Motor neuron (in vitro differentiated cells): ENCODE results near the gene LYPLAL1. TPM values are rescaled to one million over a fixed set of nuclear protein-coding genes. Genes with fewer than 3 reads are reported as not detected.

Experiments
- ATAC-seq, 8 experiments: fragments of 200-7000 bp; cut with Tn5 transposase; replicated peaks in 6 of 8; 2 replicates each; pipeline ENCODE4 v1.8.0; 2021; ENCODE audit warnings: mild to moderate bottlenecking in 8 of 8, moderate library complexity in 8 of 8
- H3K27ac ChIP-seq, 2 donors: fragments of 250-450 bp; sonication (Bioruptor Pico); 2 replicates each; pipeline ENCODE4 v1.9.0; 2021; ENCODE audit warnings: antibody characterized with exemption in 2 of 2, mild to moderate bottlenecking in 2 of 2, moderate library complexity in 1 of 2
- H3K4me1 ChIP-seq, 2 donors: fragments of 250-450 bp; sonication (Bioruptor Pico); replicated peaks in 1 of 2; 2 replicates each; pipeline ENCODE4 v1.6.1; 2021; ENCODE audit warnings: antibody characterized with exemption in 2 of 2, mild to moderate bottlenecking in 2 of 2, moderate library complexity in 1 of 2
- H3K4me3 ChIP-seq, 5 donors: fragments of 250-450 bp; sonication (Bioruptor Pico); 2 replicates each; pipeline ENCODE4 v1.9.0; 2021; ENCODE audit warnings: antibody characterized with exemption in 5 of 5, mild to moderate bottlenecking in 5 of 5, moderate library complexity in 4 of 5
- WGBS, 10 experiments: fragments of 450-650 bp; shearing (Covaris generic); methylation state at CpG; one replicate each; pipeline ENCODE4 v1.0.0; 2022; 5-methylcytosine and 5-hydroxymethylcytosine counted together
- in situ Hi-C, 9 experiments: fragments of 400-800 bp; cut with MboI; loops; one replicate each; pipeline ENCODE4 v1.15.0; 2021; ENCODE audit warnings: low sequenced_read_pairs in 9 of 9, low pct_unique_long_range_greater_than_20kb in 2 of 9; ENCODE audit not compliant: unreplicated experiment in 9 of 9
- total RNA-seq, 8 experiments: library from RNA; unstranded; fragments of 300-600 nt; gene quantifications; 2 replicates each; pipeline versions ENCODE4 v1.2.3 to v1.2.4, GENCODE V29; 2022

Gene LYPLAL1
- 10 to 100 TPM; 20.0 to 51.0 (median 41.2) TPM for total RNA-seq

- Histone ChIP-seq H3K27ac (peak within 1 kb of the TSS; percentile 80 to 87), H3K4me1 (peaks cover 6 to 15% of the 10 kb centered on the region in 2 donors), H3K4me3 (peak within 1 kb of the TSS; percentile 59 to 94 (median 77))
- ATAC-seq: peak; percentile 87 to 98 (median 96)
- 0 to 4% (median 0%) methylated on average over 1 to 29 of the region's 48 CpGs; no CpG with 5 or more reads in 1 of the 10 experiments for WGBS, 10 experiments
- in situ Hi-C loops: no loop called here
Measured at GRCh38 chr1:219173758-219174459, at the start of gene LYPLAL1. Gene LYPLAL1 (plus strand): TSS chr1:219173878. CDS start chr1:219173891, 13 bp downstream.

GRCh38 chr1:219124163-219124562 is 49.5 kb upstream of the LYPLAL1 start:
- H3K4me1 ChIP-seq: peaks cover 3 to 9% of the 10 kb centered on the region in 2 donors
- in situ Hi-C loops: no loop called here
- no peak overlapping the region for H3K27ac ChIP-seq
- no peak overlapping the region for H3K4me3 ChIP-seq
- no peak for ATAC-seq
- WGBS, 10 experiments: 77 to 100% (median 92%) methylated on average over 1 to 5 of the region's 5 CpGs; no CpG with 5 or more reads in 2 of the 10 experiments

GRCh38 chr1:219125342-219125741 is 48.3 kb upstream of the LYPLAL1 start:
- in situ Hi-C loops: no loop called here
- Histone ChIP-seq H3K4me1 (peaks cover 3 to 9% of the 10 kb centered on the region in 2 donors), H3K27ac (no peak overlapping the region), H3K4me3 (no peak overlapping the region)
- WGBS, 10 experiments: 91 to 100% (median 100%) methylated on average over 1 to 4 of the region's 4 CpGs; no CpG with 5 or more reads in 3 of the 10 experiments
- no peak for ATAC-seq

GRCh38 chr1:219126377-219126776 is 47.3 kb upstream of the LYPLAL1 start:
- 49 to 96% (median 81%) methylated on average over 1 to 2 of the region's 2 CpGs; no CpG with 5 or more reads in 2 of the 10 experiments for WGBS, 10 experiments
- H3K4me1 ChIP-seq: peaks cover 0 to under 1% of the 10 kb centered on the region in 2 donors
- peak in 1 of 8 experiments; percentile 42 for ATAC-seq
- in situ Hi-C loops: no loop called here
- H3K27ac ChIP-seq: no peak overlapping the region
- no peak overlapping the region for H3K4me3 ChIP-seq

- Histone ChIP-seq H3K27ac (no peak overlapping the region), H3K4me1 (no peaks in the 10 kb centered on the region), H3K4me3 (no peak overlapping the region)
- in situ Hi-C loops: no loop called here
- WGBS, 10 experiments: 74 to 100% (median 93%) methylated on average over 1 to 2 of the region's 2 CpGs; no CpG with 5 or more reads in 2 of the 10 experiments
- ATAC-seq: no peak
Measured at GRCh38 chr1:219128957-219129356, 44.7 kb upstream of the LYPLAL1 start.

GRCh38 chr1:219130366-219130935 is 43.2 kb upstream of the LYPLAL1 start:
- Histone ChIP-seq H3K27ac (no peak overlapping the region), H3K4me3 (no peak overlapping the region), H3K4me1 (no peaks in the 10 kb centered on the region)
- in situ Hi-C loops: no loop called here
- ATAC-seq: no peak
- 65 to 100% (median 100%) methylated on average over 1 of the region's 1 CpG; no CpG with 5 or more reads in 2 of the 10 experiments for WGBS, 10 experiments

- ATAC-seq: no peak
- no peaks in the 10 kb centered on the region for H3K4me1 ChIP-seq
- 70 to 100% (median 90%) methylated on average over 1 of the region's 1 CpG; no CpG with 5 or more reads in 2 of the 10 experiments for WGBS, 10 experiments
- in situ Hi-C loops: no loop called here
- H3K27ac ChIP-seq: no peak overlapping the region
- no peak overlapping the region for H3K4me3 ChIP-seq
Measured at GRCh38 chr1:219132939-219133338, 40.7 kb upstream of the LYPLAL1 start.

GRCh38 chr1:219138747-219139146 is 34.9 kb upstream of the LYPLAL1 start:
- H3K27ac ChIP-seq: no peak overlapping the region
- ATAC-seq: no peak
- H3K4me3 ChIP-seq: no peak overlapping the region
- in situ Hi-C loops: no loop called here
- no peaks in the 10 kb centered on the region for H3K4me1 ChIP-seq
- 64 to 100% (median 87%) methylated on average over 2 to 3 of the region's 3 CpGs for WGBS, 10 experiments

GRCh38 chr1:219140303-219140877 is 33.3 kb upstream of the LYPLAL1 start:
- 0 to 50% (median 42%) methylated on average over 1 to 2 of the region's 2 CpGs for WGBS, 10 experiments
- in situ Hi-C loops: no loop called here
- Histone ChIP-seq H3K4me3 (no peak overlapping the region), H3K4me1 (no peaks in the 10 kb centered on the region), H3K27ac (no peak overlapping the region)
- ATAC-seq: no peak

- WGBS, 10 experiments: 89 to 100% (median 100%) methylated on average over 1 of the region's 1 CpG
- Histone ChIP-seq H3K4me3 (no peak overlapping the region), H3K4me1 (no peaks in the 10 kb centered on the region), H3K27ac (no peak overlapping the region)
- ATAC-seq: no peak
- in situ Hi-C loops: no loop called here
Measured at GRCh38 chr1:219143735-219144134, 29.9 kb upstream of the LYPLAL1 start.

- no peak for ATAC-seq
- in situ Hi-C loops: no loop called here
- 38 to 89% (median 71%) methylated on average over 1 to 2 of the region's 2 CpGs; no CpG with 5 or more reads in 2 of the 10 experiments for WGBS, 10 experiments
- Histone ChIP-seq H3K27ac (no peak overlapping the region), H3K4me3 (no peak overlapping the region), H3K4me1 (no peaks in the 10 kb centered on the region)
Measured at GRCh38 chr1:219144658-219145315, 28.9 kb upstream of the LYPLAL1 start.

- in situ Hi-C loops: no loop called here
- H3K4me1 ChIP-seq: no peaks in the 10 kb centered on the region
- H3K4me3 ChIP-seq: no peak overlapping the region
- H3K27ac ChIP-seq: no peak overlapping the region
- no peak for ATAC-seq
- 80 to 100% (median 100%) methylated on average over 1 of the region's 1 CpG; no CpG with 5 or more reads in 4 of the 10 experiments for WGBS, 10 experiments
Measured at GRCh38 chr1:219147571-219148019, 26.1 kb upstream of the LYPLAL1 start.

GRCh38 chr1:219149009-219149577 is 24.6 kb upstream of the LYPLAL1 start:
- no peaks in the 10 kb centered on the region for H3K4me1 ChIP-seq

More at GRCh38 chr1:219149009-219149577, 24.6 kb upstream of the LYPLAL1 start:
- in situ Hi-C loops: no loop called here
- no peak for ATAC-seq
- H3K4me3 ChIP-seq: no peak overlapping the region
- no peak overlapping the region for H3K27ac ChIP-seq
